Muscle layer of colon (tissue), 2 donors: Measurements from ENCODE around the gene TTC13.
"Not testable (repeated sequence)": the region's sequence is repeated elsewhere in the genome, so short reads cannot be mapped to it uniquely, and the experiment has no call there.

Source experiments
- H3K27ac ChIP-seq: one replicate; pipeline ENCODE4 v1.7.0; 2013; ENCODE audit warnings: low read depth, mild to moderate bottlenecking, low read length, moderate library complexity
- H3K27me3 ChIP-seq, 2 donors: one replicate each; pipeline ENCODE4 v1.7.0; 2013; ENCODE audit warnings: low read length in 2 of 2, mild to moderate bottlenecking in 2 of 2; ENCODE audit not compliant: insufficient read depth in 2 of 2, control insufficient read depth in 1 of 2
- H3K36me3 ChIP-seq: one replicate; pipeline ENCODE4 v1.7.0; 2013; ENCODE audit warnings: mild to moderate bottlenecking, low read length; ENCODE audit not compliant: insufficient read depth
- H3K4me1 ChIP-seq: one replicate; pipeline ENCODE4 v1.7.0; 2013; ENCODE audit warnings: mild to moderate bottlenecking, low read length; ENCODE audit not compliant: insufficient read depth
- H3K4me3 ChIP-seq, 2 donors: one replicate each; pipeline ENCODE4 v1.7.0; 2013; ENCODE audit warnings: low read length in 2 of 2, low read depth in 1 of 2, mild to moderate bottlenecking in 1 of 2, moderate library complexity in 1 of 2
- H3K9ac ChIP-seq: one replicate; pipeline ENCODE4 v1.7.0; 2013; ENCODE audit warnings: low read length
- H3K9me3 ChIP-seq: one replicate; pipeline ENCODE4 v1.7.0; 2013; ENCODE audit warnings: mild to moderate bottlenecking, low read length
- donor health status: abdominal sarcoma.
- donor health status: Adenocarcinoma of cecum.

Gene TTC13

GRCh38 chr1:231016234-231016633 is 37.6 kb upstream of the TTC13 start:
- Histone ChIP-seq H3K4me3 (no peak overlapping the region), H3K27ac (no peak overlapping the region), H3K36me3 (no peaks in the 10 kb centered on the region), H3K4me1 (no peaks in the 10 kb centered on the region), H3K9me3 (no peaks in the 10 kb centered on the region), H3K27me3 (no peaks in the 10 kb centered on the region), H3K9ac (no peak overlapping the region)

GRCh38 chr1:231013391-231014015 is 34.8 kb upstream of the TTC13 start:
- Histone ChIP-seq H3K4me1 (no peaks in the 10 kb centered on the region), H3K36me3 (no peaks in the 10 kb centered on the region), H3K27ac (no peak overlapping the region), H3K9ac (no peak overlapping the region), H3K9me3 (no peaks in the 10 kb centered on the region), H3K4me3 (no peak overlapping the region), H3K27me3 (no peaks in the 10 kb centered on the region)

GRCh38 chr1:231011963-231012362 is 33.3 kb upstream of the TTC13 start:
- H3K4me3 ChIP-seq = no peak overlapping the region
- no peak overlapping the region for H3K27ac ChIP-seq
- H3K27me3 ChIP-seq = no peaks in the 10 kb centered on the region
- H3K9me3 ChIP-seq = no peaks in the 10 kb centered on the region
- no peaks in the 10 kb centered on the region for H3K36me3 ChIP-seq
- H3K9ac ChIP-seq = no peak overlapping the region
- H3K4me1 ChIP-seq = no peaks in the 10 kb centered on the region

GRCh38 chr1:231011360-231011759 is 32.7 kb upstream of the TTC13 start:
- no peak overlapping the region for H3K27ac ChIP-seq
- no peaks in the 10 kb centered on the region for H3K9me3 ChIP-seq
- no peak overlapping the region for H3K4me3 ChIP-seq
- H3K27me3 ChIP-seq = no peaks in the 10 kb centered on the region
- H3K9ac ChIP-seq = no peak overlapping the region
- H3K36me3 ChIP-seq = no peaks in the 10 kb centered on the region
- no peaks in the 10 kb centered on the region for H3K4me1 ChIP-seq

- not testable (repeated sequence) for H3K27me3 ChIP-seq, H3K27ac ChIP-seq, H3K4me3 ChIP-seq, H3K9me3 ChIP-seq, H3K36me3 ChIP-seq, H3K4me1 ChIP-seq, H3K9ac ChIP-seq
These were observed 28.9 kb upstream of the TTC13 start for GRCh38 chr1:231007535-231007934.

- no peaks in the 10 kb centered on the region for H3K4me1 ChIP-seq
- no peak overlapping the region for H3K4me3 ChIP-seq
- H3K27me3 ChIP-seq = no peaks in the 10 kb centered on the region
- H3K9ac ChIP-seq = no peak overlapping the region
- peaks cover 3% of the 10 kb centered on the region for H3K9me3 ChIP-seq
- peaks cover 42% of the 10 kb centered on the region for H3K36me3 ChIP-seq
- H3K27ac ChIP-seq = no peak overlapping the region
These were observed 23.2 kb upstream of the TTC13 start for GRCh38 chr1:231001892-231002291.

GRCh38 chr1:231000639-231001038 is 22.0 kb upstream of the TTC13 start:
- H3K27me3 ChIP-seq = no peaks in the 10 kb centered on the region
- peaks cover 3% of the 10 kb centered on the region for H3K9me3 ChIP-seq
- H3K27ac ChIP-seq = no peak overlapping the region
- H3K4me1 ChIP-seq = no peaks in the 10 kb centered on the region
- H3K4me3 ChIP-seq = no peak overlapping the region
- no peak overlapping the region for H3K9ac ChIP-seq
- peaks cover 48% of the 10 kb centered on the region for H3K36me3 ChIP-seq

- Histone ChIP-seq H3K27me3 (no peaks in the 10 kb centered on the region), H3K9ac (no peak overlapping the region), H3K36me3 (peaks cover 48% of the 10 kb centered on the region), H3K9me3 (peaks cover 3% of the 10 kb centered on the region), H3K4me3 (no peak overlapping the region), H3K27ac (no peak overlapping the region), H3K4me1 (no peaks in the 10 kb centered on the region)
These were observed 21.5 kb upstream of the TTC13 start for GRCh38 chr1:231000201-231000600.

GRCh38 chr1:230994860-230995259 is 16.2 kb upstream of the TTC13 start:
- H3K4me3 ChIP-seq = no peak overlapping the region
- H3K9me3 ChIP-seq = no peaks in the 10 kb centered on the region
- H3K9ac ChIP-seq = no peak overlapping the region
- H3K27me3 ChIP-seq = no peaks in the 10 kb centered on the region
- peaks cover 57% of the 10 kb centered on the region for H3K36me3 ChIP-seq
- H3K27ac ChIP-seq = no peak overlapping the region
- no peaks in the 10 kb centered on the region for H3K4me1 ChIP-seq

- Histone ChIP-seq H3K9me3 (no peaks in the 10 kb centered on the region), H3K4me1 (no peaks in the 10 kb centered on the region), H3K36me3 (peaks cover 34% of the 10 kb centered on the region), H3K9ac (no peak overlapping the region), H3K4me3 (no peak overlapping the region), H3K27ac (no peak overlapping the region), H3K27me3 (no peaks in the 10 kb centered on the region)
These were observed 13.6 kb upstream of the TTC13 start for GRCh38 chr1:230992100-230992774.

- no peak overlapping the region for H3K9ac ChIP-seq
- H3K4me1 ChIP-seq = no peaks in the 10 kb centered on the region
- peaks cover 28% of the 10 kb centered on the region for H3K36me3 ChIP-seq
- H3K9me3 ChIP-seq = no peaks in the 10 kb centered on the region
- no peak overlapping the region for H3K27ac ChIP-seq
- no peaks in the 10 kb centered on the region for H3K27me3 ChIP-seq
- H3K4me3 ChIP-seq = no peak overlapping the region
These were observed 8.8 kb upstream of the TTC13 start for GRCh38 chr1:230987448-230987847.

GRCh38 chr1:230986976-230987375 is 8.3 kb upstream of the TTC13 start:
- Histone ChIP-seq H3K9ac (no peak overlapping the region), H3K4me3 (no peak overlapping the region), H3K36me3 (peaks cover 25% of the 10 kb centered on the region)

More at GRCh38 chr1:230986976-230987375, 8.3 kb upstream of the TTC13 start:
- Histone ChIP-seq H3K27ac (no peak overlapping the region), H3K9me3 (no peaks in the 10 kb centered on the region), H3K4me1 (no peaks in the 10 kb centered on the region), H3K27me3 (no peaks in the 10 kb centered on the region)
